Bone marrow (tissue), 2 donors: Measurements from ENCODE around the gene C19orf38.
A peak's percentile ranks its signal among the peaks of the same experiment; 100 is the strongest.
"Not testable (repeated sequence)": the region's sequence is repeated elsewhere in the genome, so short reads cannot be mapped to it uniquely, and the experiment has no call there.

Source experiments
- DNase-seq, 2 donors: peaks; one replicate each; lab custom pipeline; 2025; lab: John Stamatoyannopoulos, UW

C19orf38 gene

DNA sequence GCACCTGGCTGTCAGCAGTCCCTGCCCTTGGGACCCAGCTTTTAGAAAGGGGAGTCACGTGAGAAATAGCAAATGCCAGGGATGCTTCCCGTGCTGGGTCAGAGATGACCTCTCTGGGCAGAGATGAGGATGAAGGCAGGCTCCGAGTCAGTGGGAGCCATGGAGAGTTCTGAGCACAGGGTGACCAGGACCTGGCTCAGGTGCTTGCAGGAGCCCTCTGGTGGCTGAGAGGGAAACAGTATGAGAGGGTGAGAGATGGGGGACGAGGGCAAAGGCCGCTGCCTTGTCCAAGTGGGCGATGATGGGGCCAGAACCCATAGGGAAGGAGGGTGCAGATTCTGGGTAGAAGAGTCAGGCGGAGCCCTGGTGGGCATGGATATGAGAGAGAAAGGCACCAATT lies 28.0 kb upstream of the C19orf38 start:
- no peak for DNase-seq

DNA sequence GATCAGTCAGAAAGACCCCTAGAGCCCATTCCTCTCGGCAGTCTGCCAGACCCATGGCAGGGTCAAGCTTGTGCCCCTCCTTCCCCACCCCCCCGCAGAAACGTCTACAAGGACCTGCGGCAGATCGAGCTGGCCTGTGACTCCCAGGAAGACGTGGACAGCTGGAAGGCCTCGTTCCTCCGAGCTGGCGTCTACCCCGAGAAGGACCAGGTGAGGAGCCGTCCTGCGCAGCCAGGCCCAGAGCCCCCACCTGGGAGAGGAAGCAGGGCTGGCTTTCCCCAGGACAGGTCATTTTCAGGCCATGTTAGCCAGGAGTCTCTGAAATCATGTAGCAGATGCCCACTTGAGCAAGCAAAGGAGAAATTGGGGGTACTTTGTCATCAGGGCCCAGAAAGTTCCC lies 24.5 kb upstream of the C19orf38 start:
- no peak for DNase-seq

DNA sequence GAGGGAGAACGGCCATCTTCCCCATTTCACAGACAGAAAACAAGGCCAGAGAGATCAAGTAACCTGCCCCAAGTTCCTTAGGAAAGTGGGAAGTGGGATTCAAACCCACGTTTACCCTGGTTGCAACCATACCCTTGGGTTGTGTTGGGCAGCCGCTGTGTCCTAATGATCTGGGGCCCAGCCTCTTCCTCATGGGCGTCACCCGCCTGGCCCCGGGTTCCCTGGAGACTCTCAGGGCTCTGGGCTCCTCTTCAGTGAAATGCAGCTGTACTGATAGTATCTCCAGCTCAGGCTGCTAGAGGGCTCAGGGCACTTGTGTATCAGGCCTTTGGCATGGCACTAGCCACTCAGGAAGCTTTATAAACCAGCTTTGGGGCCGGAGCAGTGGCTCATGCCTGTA lies 22.0 kb upstream of the C19orf38 start:
- DNase-seq = no peak

DNA sequence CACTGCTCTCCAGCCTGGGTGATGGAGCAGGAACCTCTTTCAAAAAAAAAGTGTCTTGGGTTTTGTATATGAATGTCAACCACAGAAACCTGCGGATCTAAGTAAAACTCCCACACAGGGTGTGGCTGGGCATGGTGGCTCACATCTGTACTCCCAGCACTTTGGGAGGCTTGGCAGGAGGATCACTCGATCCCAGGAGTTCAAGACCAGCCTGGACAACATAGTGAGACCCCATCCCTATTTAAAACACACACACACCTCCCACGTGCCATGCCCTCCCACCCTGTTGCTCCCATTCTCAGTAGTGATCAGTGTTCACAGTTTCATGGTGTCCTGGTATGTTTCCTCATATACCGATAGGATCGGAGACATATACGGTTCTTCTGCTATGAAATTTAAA lies 21.4 kb upstream of the C19orf38 start:
- DNase-seq = no peak

DNA sequence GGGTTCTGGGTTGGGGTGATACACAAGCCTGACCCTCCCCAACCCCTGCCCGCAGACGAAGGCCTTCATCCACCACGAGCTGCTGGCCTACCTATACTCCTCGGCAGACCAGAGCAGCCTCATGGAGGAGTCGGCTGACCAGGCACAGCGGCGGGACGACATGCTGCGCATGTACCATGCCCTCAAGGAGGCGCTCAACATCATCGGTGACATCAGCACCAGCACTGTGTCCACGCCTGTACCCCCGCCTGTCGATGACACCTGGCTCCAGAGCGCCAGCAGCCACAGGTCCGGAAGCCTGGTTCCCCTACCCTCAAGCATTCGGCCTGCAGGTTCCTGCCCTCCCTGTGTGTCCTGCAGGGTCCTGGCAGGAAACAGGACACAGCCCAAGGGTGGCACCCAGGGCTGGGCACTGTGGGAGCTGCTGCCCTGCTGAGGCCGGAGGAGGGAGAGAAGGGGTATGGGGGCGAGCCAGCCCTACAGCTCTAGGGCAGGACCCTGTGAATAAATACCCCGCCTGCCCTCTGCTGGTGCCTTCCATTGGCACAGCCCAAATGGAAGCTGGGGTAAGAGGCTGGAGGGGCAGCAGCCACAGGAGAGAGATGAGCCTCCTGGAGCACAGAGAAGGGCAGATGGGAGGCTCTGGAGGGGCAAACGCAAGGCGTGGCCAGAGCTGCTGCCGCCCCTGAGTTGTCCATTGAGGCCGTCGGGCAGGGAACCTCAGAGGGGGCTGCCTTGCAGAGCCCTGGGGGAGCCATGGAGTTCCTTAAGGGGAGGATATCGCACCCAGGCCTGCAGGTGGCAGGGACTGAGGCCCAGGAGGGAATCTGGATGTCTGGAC lies 19.0 kb upstream of the C19orf38 start:
- DNase-seq = no peak

DNA sequence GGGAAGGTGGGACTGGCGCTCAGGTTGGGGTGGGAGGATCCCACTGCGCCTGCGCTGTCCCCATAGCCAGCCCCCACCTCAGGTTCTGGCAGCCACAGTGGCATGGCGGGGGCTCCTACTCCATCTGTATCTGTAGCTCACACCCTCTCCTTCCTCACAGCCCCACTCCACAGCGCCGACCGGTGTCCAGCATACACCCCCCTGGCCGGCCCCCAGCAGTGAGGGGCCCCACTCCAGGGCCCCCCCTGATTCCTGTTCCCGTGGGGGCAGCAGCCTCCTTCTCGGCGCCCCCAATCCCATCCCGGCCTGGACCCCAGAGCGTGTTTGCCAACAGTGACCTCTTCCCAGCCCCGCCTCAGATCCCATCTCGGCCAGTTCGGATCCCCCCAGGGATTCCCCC lies 18.2 kb upstream of the C19orf38 start:
- no peak for DNase-seq

DNA sequence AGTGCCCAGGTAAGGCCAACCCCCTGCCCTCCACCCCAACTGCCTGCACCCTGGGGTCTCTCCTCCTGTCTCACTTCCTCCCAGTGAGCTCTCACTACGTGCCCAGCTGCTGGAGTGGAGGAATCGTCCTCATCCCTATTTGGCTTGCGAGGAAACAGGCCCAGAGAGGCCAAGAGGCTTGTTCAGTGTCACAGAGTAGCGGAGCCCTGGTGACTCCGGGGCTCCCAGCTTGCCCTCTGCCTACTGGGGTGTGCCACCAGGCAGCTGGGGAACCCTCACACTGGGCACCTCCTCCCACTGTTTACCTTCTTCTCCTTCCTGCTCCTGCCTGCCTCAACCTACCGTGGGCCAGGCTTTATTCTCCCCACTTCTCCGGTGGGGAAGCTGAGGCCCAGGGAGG lies 17.8 kb upstream of the C19orf38 start:
- no peak for DNase-seq

DNA sequence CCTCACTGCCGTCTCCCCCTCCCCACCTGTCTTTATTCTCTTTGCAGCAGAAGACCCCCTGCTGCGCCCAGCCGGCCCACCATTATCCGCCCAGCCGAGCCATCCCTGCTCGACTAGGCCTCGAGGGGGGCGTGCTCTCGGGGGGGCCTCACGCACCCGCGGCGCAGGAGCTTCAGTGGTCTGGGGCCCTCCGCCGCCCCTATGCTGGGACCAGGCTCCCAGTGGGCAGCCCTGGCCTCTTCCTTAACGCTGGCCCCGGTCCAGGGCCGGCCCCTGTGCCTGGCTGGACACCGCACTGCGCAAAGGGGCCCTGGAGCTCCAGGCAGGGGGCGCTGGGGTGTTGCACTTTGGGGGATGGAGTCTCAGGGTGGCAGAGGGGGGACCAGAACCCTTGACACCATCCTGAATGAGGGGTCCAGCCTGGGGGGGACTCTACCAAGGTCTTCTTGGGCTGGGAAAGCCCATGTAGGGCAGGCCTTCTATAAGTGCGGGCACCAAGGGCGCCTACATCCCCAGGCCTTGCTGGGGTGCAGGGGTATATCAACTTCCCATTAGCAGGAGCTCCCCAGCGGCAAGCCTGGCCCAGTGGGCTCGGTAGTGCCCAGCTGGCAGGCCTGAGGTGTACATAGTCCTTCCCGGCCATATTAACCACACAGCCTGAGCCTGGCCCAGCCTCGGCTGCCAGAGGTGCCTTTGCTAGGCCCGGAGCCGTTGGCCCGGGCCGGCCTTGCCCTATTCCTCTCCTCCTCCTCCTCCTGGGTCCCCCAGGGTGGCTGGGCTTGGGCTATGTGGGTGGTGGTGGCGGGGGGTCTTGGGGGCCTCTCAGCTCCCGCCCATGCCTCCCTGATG lies 17.1 kb upstream of the C19orf38 start:
- no peak for DNase-seq

DNA sequence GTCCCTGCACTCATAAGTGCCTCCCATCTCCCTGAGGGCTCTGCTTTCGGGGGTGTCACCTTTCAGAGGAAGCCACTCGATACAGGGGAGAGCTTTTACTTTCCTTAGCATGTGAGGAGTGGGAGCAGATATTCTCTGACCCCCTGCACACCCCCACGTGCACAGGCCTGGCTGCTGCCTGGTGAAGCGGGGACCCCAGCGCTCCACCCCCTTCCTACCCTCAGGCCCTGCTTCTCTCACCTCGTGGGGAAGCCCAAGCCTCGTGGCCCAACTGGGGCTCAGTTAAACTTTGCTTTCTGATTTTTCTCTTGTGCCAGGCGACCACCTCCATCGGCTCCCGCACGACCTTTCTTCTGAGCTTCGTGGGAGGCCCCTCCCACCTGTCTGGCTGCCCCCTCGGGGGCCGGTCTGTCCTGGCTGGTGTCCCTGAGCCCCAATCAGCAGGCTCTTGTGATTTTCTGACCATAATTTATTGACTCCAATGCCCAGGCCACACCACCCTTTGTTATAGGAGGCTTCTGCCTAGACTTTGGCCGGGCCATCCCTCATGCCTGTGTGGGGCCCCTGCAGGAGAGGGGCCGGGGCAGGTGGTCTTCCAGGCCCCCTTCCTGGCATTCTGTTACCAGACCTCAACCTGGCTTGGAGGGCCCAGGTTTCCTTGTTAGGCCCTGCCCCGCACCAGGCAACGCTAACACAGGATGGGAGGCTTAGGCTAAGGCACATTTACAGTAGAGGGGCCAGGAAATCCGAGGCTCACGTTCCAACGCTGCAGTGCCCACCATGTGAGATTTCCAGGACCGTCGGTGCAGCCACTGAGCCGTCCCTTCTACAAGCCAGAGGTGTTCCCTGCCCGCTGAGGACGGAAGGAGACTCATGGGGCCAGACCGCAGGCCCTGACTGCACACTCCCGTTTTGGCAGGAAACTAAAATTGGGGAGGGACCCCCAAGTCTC lies 16.0 kb upstream of the C19orf38 start:
- no peak for DNase-seq

DNA sequence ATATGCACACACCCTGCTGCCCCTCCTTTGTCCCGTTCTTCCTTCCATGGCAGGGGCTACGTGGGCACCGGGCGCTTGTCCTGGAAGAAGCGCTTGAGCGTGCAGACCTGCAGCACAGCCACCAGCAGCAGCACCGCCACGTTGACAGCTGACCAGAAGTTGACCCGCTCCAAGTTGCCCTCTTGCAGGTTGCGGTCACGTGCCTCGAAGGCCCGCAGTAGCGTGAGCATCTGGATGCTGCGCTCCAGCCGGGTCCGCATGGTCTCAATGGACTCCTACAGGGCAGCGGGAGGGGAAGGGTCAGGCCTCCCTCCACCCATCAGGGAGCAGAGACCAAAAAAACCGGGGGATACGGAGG lies 15.3 kb upstream of the C19orf38 start:
- no peak for DNase-seq

DNA sequence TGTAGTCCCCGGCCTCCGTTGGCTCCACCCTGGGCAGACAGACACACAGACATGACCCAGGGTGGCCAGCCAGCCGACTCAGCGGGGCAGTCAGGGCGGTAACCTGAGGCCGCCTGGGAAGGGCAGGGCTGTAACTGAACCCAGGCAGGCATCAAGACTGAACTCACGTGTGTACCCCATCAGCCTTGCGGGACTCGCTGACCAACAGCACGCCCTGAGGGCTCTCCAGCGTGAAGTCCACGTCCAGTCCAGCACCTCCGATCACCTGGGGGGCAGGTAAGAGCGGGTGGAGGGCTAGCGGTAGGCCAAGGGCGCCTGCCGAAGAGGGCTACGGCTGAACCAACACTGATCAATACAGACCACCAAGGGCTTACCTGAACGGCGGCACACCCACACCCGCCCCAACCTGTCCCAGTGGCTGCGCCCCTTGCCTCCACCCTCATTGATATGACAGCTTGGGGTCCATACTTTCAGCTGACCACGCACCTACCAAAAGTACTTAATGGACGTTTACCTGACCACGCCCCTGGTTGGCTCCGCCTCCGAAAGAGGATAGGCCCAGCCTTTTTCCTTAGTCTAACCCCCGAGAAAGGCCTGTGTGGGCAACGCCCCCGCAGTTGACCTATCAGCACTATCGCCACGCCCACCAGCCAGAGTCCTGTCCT lies 13.0 kb upstream of the C19orf38 start:
- no peak for DNase-seq

DNA sequence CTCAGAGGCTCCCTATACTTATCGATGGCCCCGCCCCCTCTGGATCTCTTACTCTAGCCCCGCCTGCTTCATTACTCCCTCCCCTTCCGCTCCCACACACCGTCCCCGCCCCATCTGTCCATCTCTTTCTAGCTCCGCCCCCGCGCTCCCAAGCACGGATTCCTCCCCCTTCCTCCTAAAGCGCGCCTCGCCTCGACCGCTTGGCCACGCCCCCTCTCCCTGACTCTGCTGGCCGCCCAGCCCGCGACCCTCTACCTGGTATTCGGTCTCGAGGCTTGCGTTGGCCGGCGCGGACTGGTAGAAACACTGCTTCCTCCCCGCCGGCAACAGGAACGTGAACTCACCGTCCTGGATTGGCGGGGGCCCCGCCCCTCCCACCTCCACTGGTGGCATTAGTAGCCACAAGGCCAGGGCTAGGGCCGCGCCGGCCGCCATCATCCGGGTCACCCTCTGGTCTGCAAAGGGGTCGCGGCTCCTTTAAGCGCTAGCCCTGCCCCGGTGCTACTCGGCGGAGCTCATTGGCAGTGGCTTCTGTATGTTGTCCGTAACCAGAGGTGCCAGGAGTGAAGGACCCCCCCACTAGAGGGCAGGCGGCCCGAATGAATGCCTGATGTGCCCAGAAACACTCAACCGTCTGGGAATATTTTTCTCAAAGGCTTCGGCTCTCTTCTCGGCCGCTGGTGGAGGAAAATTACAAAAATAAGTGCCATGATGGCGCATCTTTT lies 12.3 kb upstream of the C19orf38 start, which contains the start of gene TMED1:
TSS of gene TMED1 (minus strand) at position 459 of the 725 bp plus-strand sequence. CDS start at position 438, 21 bp downstream.
- DNase-seq = peak; percentile 97

DNA sequence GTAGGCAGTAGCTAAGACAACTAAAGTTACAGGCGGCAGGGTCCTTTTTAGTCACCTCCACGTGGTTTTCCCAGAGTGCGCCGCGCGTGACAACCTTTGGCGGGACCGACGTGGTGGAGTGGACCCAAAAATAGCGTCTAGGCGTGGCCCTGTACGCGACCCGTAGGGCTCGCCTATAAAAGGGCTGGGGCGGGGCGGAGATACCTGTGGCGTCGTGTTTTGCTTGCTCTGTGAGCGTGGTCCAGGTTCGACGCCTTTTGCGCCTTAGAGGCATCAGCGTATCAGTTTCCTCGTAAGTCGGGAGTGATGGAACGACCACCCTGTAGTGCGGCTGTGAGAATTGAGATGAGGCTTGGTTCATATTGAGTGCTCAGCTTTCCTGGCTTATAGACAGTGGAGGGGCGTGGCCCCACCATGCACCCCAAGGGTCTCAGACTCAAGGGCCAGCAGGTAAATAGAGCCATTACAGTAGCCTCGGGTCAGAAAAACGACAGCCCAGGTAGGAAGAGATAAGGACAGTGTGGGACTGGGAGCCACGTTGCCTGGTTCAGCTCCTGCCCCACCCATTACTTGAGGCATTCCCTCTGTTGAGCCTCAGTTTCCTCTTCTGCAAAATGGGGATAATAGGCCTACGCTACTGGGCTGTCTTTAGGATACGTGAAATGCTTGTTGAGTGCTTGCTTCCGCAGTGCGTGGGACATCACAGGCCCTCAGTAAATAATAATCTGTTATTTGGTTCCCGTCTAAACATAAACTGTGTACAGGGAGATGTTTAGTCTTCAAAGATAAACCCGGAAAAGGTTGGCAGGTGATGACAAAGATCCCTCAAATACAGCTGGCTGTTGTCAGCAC lies 11.5 kb upstream of the C19orf38 start:
- peak in 1 of 2 donors; percentile 90 for DNase-seq

DNA sequence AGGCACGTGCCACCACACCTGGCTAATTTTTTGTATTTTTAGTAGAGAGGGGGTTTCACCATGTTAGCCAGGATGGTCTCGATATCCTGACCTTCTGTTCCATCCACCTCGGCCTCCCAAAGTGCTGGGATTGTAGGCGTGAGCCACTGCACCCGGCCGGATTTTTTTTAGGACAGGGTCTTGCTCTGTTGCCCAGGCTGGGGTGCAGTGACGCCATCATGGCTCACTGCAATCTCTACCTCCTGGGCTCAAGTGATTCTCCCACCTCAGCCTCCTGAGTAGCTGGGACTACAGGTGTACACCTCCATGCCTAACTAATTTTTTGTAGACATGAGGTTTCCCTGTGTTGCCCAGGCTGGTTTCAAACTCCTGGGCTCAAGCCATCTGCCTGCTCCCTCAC lies 10.6 kb upstream of the C19orf38 start:
- not testable (repeated sequence) for DNase-seq

DNA sequence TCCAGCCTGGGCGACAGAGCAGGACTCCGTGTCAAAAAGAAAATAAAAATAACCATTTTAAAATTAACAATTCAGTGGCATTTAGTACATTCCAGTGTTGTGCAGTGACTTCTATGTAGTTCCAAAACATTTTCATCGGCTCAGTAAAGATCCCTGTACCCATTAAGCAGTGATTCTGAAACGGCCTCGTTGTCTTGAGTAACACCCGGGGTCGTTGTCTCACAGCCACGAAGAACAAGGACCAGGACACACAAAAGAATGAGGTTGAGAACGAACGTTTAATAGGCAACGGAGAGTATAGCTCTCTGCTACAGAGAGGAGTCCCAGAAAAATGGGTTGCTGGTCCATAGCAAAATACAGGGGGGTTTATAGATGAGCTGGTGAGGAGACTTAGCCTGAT lies 9.8 kb upstream of the C19orf38 start:
- DNase-seq = no peak

DNA sequence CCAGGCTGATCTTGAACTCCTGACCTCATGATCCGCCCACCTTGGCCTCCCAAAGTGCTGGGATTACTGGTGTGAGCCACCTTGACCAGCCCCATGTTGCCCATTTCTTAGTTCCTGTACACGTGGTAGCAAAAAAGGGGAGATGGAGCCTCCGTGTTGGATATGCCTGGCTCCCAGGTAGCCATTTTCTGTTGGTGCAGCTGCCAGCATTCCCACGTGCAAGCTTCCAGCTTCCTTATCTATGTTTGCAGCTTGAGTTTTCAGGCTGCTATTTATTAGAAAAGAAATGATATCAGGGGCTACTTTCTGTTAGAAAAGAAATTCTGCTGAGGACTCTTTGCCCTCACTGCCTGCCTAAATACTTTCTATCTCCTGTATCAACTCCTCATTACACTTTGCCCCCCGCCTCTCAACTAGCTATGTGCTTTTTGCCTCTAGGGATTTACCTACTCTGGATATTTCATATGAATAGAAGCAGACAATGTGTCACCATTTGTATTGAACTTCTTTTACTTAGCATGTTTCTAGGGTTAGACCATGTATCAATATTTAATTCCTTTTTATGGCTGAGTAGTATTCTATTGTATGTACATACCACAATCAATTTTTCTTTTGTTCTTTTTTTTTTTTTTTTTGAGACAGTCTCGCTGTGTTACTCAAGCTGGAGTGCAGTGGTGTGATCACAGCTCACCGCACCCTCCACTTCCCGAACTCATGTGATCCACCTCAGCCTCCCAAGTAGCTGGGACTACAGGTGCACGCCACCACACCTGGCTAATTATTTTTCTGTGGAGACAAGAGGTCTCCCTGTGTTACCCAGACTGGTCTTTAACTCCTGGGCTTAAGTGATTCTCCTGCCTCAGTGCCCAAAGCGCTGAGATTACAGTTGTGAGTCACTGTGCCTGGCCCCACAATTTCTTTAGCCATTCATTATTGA lies 8.8 kb upstream of the C19orf38 start:
- no peak for DNase-seq

DNA sequence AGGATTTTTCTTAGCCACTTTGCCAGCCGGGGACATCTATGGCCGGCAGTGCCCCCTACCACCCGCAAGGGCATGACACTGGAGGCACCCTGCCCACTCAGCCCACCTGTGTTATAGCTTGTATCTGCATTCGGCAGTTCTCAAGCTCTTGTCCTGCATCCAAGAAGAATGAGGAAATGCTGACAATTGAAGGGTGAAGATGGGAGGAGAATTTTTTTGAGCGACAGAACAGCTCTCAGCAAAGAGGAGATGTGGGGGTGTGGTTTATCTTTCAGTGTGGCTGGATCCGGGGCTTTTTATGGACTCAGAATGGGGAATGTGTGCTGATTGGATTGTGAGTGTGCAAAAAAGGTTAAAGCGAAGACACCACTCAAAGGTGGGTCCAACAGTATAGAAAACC lies 5.4 kb upstream of the C19orf38 start:
- DNase-seq = no peak

DNA sequence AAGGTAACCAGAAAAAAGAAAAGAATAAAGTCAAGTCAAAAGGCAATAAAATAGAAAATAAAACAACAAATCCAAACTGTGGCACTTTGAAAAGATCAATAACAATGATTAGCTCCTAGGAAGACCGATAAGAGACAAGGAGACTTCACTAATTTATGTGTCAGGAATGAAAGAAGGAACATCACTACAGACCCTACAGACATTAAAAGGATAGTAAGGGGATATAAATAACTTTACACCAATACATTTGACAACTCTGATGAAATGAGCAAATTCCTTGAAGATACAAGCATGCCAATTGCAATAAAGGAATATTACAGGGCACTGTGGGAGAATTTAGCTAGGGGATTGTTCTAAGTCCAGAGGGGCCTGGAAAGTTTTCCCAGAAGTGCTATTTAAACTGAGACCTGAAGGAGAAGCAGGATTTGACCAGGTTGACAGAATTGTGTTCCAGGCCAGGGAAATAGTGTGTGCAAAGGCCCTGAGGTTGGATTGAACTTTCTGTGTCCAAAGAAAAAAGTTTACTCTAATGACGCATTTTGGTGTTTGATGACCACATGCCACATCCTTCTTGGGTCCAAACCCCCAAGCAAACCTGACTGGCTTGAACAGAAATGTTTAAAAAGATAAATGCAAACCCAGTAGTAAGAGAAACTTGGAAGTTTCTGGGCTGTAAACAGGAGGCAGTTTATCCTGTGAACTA lies 1.6 kb upstream of the C19orf38 start:
- DNase-seq = no peak
